ENCODE results near the gene ADAM12.
"Not testable (repeated sequence)": the region's sequence is repeated elsewhere in the genome, so short reads cannot be mapped to it uniquely, and the experiment has no call there.

The ADAM12 gene

GRCh38 chr10:126188679-126189200, 199.5 kb downstream of the ADAM12 start:
- TF ChIP-seq TAF1 (IDR thresholded peaks at IDR 0.05; ENCODE audit: low read depth, low read length) (no peak), POLR2A (IDR thresholded peaks at IDR 0.05; ENCODE audit: low read depth, low read length) (no peak), POU2F2 (IDR thresholded peaks at IDR 0.05; ENCODE audit: low read depth, low read length) (no peak), PAX5 (IDR thresholded peaks at IDR 0.05; ENCODE audit: insufficient read depth, low read length, severe bottlenecking) (no peak), SPI1 (IDR thresholded peaks at IDR 0.05; ENCODE audit: low read depth, low read length) (no peak), POLR2AphosphoS5 (IDR thresholded peaks at IDR 0.05; ENCODE audit: low read depth, low read length) (no peak)
- no peak for DNase-seq (ENCODE audit: insufficient read length, low spot score)
- FAIRE-seq = no peak

- TF ChIP-seq TAF1 (IDR thresholded peaks at IDR 0.05; ENCODE audit: low read depth, low read length) = no peak
- no peak for TF ChIP-seq POLR2A (IDR thresholded peaks at IDR 0.05; ENCODE audit: low read depth, low read length)
- no peak for TF ChIP-seq PAX5 (IDR thresholded peaks at IDR 0.05; ENCODE audit: insufficient read depth, low read length, severe bottlenecking)
- TF ChIP-seq POU2F2 (IDR thresholded peaks at IDR 0.05; ENCODE audit: low read depth, low read length) = no peak
- TF ChIP-seq POLR2AphosphoS5 (IDR thresholded peaks at IDR 0.05; ENCODE audit: low read depth, low read length) = no peak
- TF ChIP-seq SPI1 (IDR thresholded peaks at IDR 0.05; ENCODE audit: low read depth, low read length) = no peak
- FAIRE-seq = no peak
- no peak for DNase-seq (ENCODE audit: insufficient read length, low spot score)
Observed at GRCh38 chr10:126187399-126187798, 200.9 kb downstream of the ADAM12 start.

GRCh38 chr10:126186766-126187165, 201.5 kb downstream of the ADAM12 start:
- FAIRE-seq = no peak
- TF ChIP-seq POU2F2 (IDR thresholded peaks at IDR 0.05; ENCODE audit: low read depth, low read length) (no peak), SPI1 (IDR thresholded peaks at IDR 0.05; ENCODE audit: low read depth, low read length) (no peak), POLR2A (IDR thresholded peaks at IDR 0.05; ENCODE audit: low read depth, low read length) (no peak), POLR2AphosphoS5 (IDR thresholded peaks at IDR 0.05; ENCODE audit: low read depth, low read length) (no peak), PAX5 (IDR thresholded peaks at IDR 0.05; ENCODE audit: insufficient read depth, low read length, severe bottlenecking) (no peak), TAF1 (IDR thresholded peaks at IDR 0.05; ENCODE audit: low read depth, low read length) (no peak)
- no peak for DNase-seq (ENCODE audit: insufficient read length, low spot score)

- no peak for FAIRE-seq
- TF ChIP-seq TAF1 (IDR thresholded peaks at IDR 0.05; ENCODE audit: low read depth, low read length) (no peak), POLR2AphosphoS5 (IDR thresholded peaks at IDR 0.05; ENCODE audit: low read depth, low read length) (no peak), POU2F2 (IDR thresholded peaks at IDR 0.05; ENCODE audit: low read depth, low read length) (no peak), SPI1 (IDR thresholded peaks at IDR 0.05; ENCODE audit: low read depth, low read length) (no peak), POLR2A (IDR thresholded peaks at IDR 0.05; ENCODE audit: low read depth, low read length) (no peak), PAX5 (IDR thresholded peaks at IDR 0.05; ENCODE audit: insufficient read depth, low read length, severe bottlenecking) (no peak)
- DNase-seq (ENCODE audit: insufficient read length, low spot score) = no peak
Observed at GRCh38 chr10:126185676-126186447, 202.4 kb downstream of the ADAM12 start.

- DNase-seq (ENCODE audit: insufficient read length, low spot score) (no peak), FAIRE-seq (no peak)
- TF ChIP-seq SPI1 (IDR thresholded peaks at IDR 0.05; ENCODE audit: low read depth, low read length) (no peak), PAX5 (IDR thresholded peaks at IDR 0.05; ENCODE audit: insufficient read depth, low read length, severe bottlenecking) (no peak), POLR2AphosphoS5 (IDR thresholded peaks at IDR 0.05; ENCODE audit: low read depth, low read length) (no peak), POU2F2 (IDR thresholded peaks at IDR 0.05; ENCODE audit: low read depth, low read length) (no peak), POLR2A (IDR thresholded peaks at IDR 0.05; ENCODE audit: low read depth, low read length) (no peak), TAF1 (IDR thresholded peaks at IDR 0.05; ENCODE audit: low read depth, low read length) (no peak)
Observed at GRCh38 chr10:126181626-126182025, 206.7 kb downstream of the ADAM12 start.

- no peak for FAIRE-seq
- TF ChIP-seq SPI1 (IDR thresholded peaks at IDR 0.05; ENCODE audit: low read depth, low read length) (no peak), POLR2AphosphoS5 (IDR thresholded peaks at IDR 0.05; ENCODE audit: low read depth, low read length) (no peak), POLR2A (IDR thresholded peaks at IDR 0.05; ENCODE audit: low read depth, low read length) (no peak), POU2F2 (IDR thresholded peaks at IDR 0.05; ENCODE audit: low read depth, low read length) (no peak), TAF1 (IDR thresholded peaks at IDR 0.05; ENCODE audit: low read depth, low read length) (no peak), PAX5 (IDR thresholded peaks at IDR 0.05; ENCODE audit: insufficient read depth, low read length, severe bottlenecking) (no peak)
- no peak for DNase-seq (ENCODE audit: insufficient read length, low spot score)
Observed at GRCh38 chr10:126179637-126180036, 208.6 kb downstream of the ADAM12 start.

- DNase-seq (ENCODE audit: insufficient read length, low spot score) (no peak), FAIRE-seq (no peak)
Observed at GRCh38 chr10:126177417-126178030, 210.8 kb downstream of the ADAM12 start.

GRCh38 chr10:126175641-126176262, 212.5 kb downstream of the ADAM12 start:
- FAIRE-seq (no peak), DNase-seq (ENCODE audit: insufficient read length, low spot score) (no peak)
- TF ChIP-seq POLR2A (IDR thresholded peaks at IDR 0.05; ENCODE audit: low read depth, low read length) (no peak), SPI1 (IDR thresholded peaks at IDR 0.05; ENCODE audit: low read depth, low read length) (no peak), POU2F2 (IDR thresholded peaks at IDR 0.05; ENCODE audit: low read depth, low read length) (no peak), PAX5 (IDR thresholded peaks at IDR 0.05; ENCODE audit: insufficient read depth, low read length, severe bottlenecking) (no peak), TAF1 (IDR thresholded peaks at IDR 0.05; ENCODE audit: low read depth, low read length) (no peak), POLR2AphosphoS5 (IDR thresholded peaks at IDR 0.05; ENCODE audit: low read depth, low read length) (no peak)

More at GRCh38 chr10:126177417-126178030, 210.8 kb downstream of the ADAM12 start:
- TF ChIP-seq POLR2A (IDR thresholded peaks at IDR 0.05; ENCODE audit: low read depth, low read length) (no peak), POU2F2 (IDR thresholded peaks at IDR 0.05; ENCODE audit: low read depth, low read length) (no peak), PAX5 (IDR thresholded peaks at IDR 0.05; ENCODE audit: insufficient read depth, low read length, severe bottlenecking) (no peak), SPI1 (IDR thresholded peaks at IDR 0.05; ENCODE audit: low read depth, low read length) (no peak), TAF1 (IDR thresholded peaks at IDR 0.05; ENCODE audit: low read depth, low read length) (no peak), POLR2AphosphoS5 (IDR thresholded peaks at IDR 0.05; ENCODE audit: low read depth, low read length) (no peak)

GRCh38 chr10:126172755-126173154, 215.5 kb downstream of the ADAM12 start:
- DNase-seq (ENCODE audit: insufficient read length, low spot score); FAIRE-seq: not testable (repeated sequence)

Measured in GM12891 (cell line).